Measurements from ENCODE around the gene BPIFA2.

DNA sequence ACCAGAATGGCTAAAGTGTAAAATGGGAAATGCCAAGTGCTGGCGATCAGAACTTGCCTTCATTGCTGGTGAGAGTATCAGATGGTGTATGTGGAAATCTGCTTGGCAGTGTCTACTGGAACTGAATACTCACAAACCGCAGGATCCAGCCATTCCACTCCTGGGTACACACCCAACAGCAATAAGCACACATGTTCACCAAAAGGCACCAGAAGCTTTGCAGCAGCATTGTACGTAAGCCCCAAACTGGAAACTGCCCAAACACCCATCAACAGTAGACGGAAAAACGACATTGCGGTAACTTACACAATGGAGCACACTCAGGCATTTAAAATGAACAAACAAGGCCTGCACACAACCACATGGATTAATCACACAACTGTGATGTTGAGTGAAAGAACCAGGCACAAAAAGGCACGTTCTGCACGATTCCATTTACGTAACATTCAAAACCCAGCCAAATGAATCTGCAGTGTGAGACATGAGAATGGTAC lies 37.3 kb upstream of the BPIFA2 start:
- TF ChIP-seq, protein P1, sequence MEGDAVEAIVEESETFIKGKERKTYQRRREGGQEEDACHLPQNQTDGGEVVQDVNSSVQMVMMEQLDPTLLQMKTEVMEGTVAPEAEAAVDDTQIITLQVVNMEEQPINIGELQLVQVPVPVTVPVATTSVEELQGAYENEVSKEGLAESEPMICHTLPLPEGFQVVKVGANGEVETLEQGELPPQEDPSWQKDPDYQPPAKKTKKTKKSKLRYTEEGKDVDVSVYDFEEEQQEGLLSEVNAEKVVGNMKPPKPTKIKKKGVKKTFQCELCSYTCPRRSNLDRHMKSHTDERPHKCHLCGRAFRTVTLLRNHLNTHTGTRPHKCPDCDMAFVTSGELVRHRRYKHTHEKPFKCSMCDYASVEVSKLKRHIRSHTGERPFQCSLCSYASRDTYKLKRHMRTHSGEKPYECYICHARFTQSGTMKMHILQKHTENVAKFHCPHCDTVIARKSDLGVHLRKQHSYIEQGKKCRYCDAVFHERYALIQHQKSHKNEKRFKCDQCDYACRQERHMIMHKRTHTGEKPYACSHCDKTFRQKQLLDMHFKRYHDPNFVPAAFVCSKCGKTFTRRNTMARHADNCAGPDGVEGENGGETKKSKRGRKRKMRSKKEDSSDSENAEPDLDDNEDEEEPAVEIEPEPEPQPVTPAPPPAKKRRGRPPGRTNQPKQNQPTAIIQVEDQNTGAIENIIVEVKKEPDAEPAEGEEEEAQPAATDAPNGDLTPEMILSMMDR (IDR thresholded peaks at IDR 0.05) = no peak
- TF ChIP-seq POLR2A (IDR thresholded peaks at IDR 0.05; ENCODE audit: low read depth) (no peak), POLR2AphosphoS5 (IDR thresholded peaks at IDR 0.05) (no peak), EP300 (IDR thresholded peaks at IDR 0.05) (no peak)
